Measurements from ENCODE around the gene PPM1D. TPM values are rescaled to one million over a fixed set of nuclear protein-coding genes. Genes with fewer than 3 reads are reported as not detected.
"Not testable (repeated sequence)": the region's sequence is repeated elsewhere in the genome, so short reads cannot be mapped to it uniquely, and the experiment has no call there.

Gene PPM1D
- total RNA-seq, 1 experiment from 2014 or later: 15.1 TPM

- H3K27ac ChIP-seq: peak overlapping the region; percentile 1; the same call in 1 of the 2 replicates
- peak overlapping the region; percentile 37 for H3K4me3 ChIP-seq
- H3K9me3 ChIP-seq (replicated peaks): no peaks in the 10 kb centered on the region
- no peaks in the 10 kb centered on the region for H3K27me3 ChIP-seq (replicated peaks)
- peaks cover 12% of the 10 kb centered on the region for H3K4me1 ChIP-seq (replicated peaks)
- H3K36me3 ChIP-seq: no peaks in the 10 kb centered on the region
- DNase-seq (ENCODE audit: low read depth in 1 of 2, low spot score in 2 of 2): peak in 1 of 2 experiments; percentile 65
Measured at GRCh38 chr17:60577147-60577915, 22.7 kb upstream of the PPM1D start.

- Histone ChIP-seq H3K4me1 (replicated peaks) (peaks cover 4% of the 10 kb centered on the region; the same call in 1 of the 2 replicates), H3K4me3 (no peak overlapping the region), H3K36me3 (no peaks in the 10 kb centered on the region), H3K9me3 (replicated peaks) (no peaks in the 10 kb centered on the region), H3K27me3 (replicated peaks) (no peaks in the 10 kb centered on the region), H3K27ac (no peak overlapping the region)
- no peak for DNase-seq (ENCODE audit: low read depth in 1 of 2, low spot score in 2 of 2)
Measured at GRCh38 chr17:60579090-60579489, 20.9 kb upstream of the PPM1D start.

- Histone ChIP-seq H3K4me3 (no peak overlapping the region), H3K27me3 (replicated peaks) (no peaks in the 10 kb centered on the region), H3K9me3 (replicated peaks) (no peaks in the 10 kb centered on the region), H3K36me3 (no peaks in the 10 kb centered on the region), H3K4me1 (replicated peaks) (peaks cover 4% of the 10 kb centered on the region; the same call in 1 of the 2 replicates), H3K27ac (no peak overlapping the region)
- DNase-seq (ENCODE audit: low read depth in 1 of 2, low spot score in 2 of 2): no peak
Measured at GRCh38 chr17:60579551-60579950, 20.4 kb upstream of the PPM1D start.

GRCh38 chr17:60583008-60583407, 17.0 kb upstream of the PPM1D start:
- Histone ChIP-seq H3K27ac (no peak overlapping the region), H3K4me3 (no peak overlapping the region), H3K36me3 (no peaks in the 10 kb centered on the region), H3K9me3 (replicated peaks) (no peaks in the 10 kb centered on the region), H3K27me3 (replicated peaks) (no peaks in the 10 kb centered on the region), H3K4me1 (replicated peaks) (no peaks in the 10 kb centered on the region)
- no peak for DNase-seq (ENCODE audit: low read depth in 1 of 2, low spot score in 2 of 2)

GRCh38 chr17:60585887-60586286, 14.1 kb upstream of the PPM1D start:
- H3K4me1 ChIP-seq (replicated peaks): no peaks in the 10 kb centered on the region
- DNase-seq (ENCODE audit: low read depth in 1 of 2, low spot score in 2 of 2): no peak
- no peaks in the 10 kb centered on the region for H3K36me3 ChIP-seq
- no peak overlapping the region for H3K27ac ChIP-seq
- no peaks in the 10 kb centered on the region for H3K27me3 ChIP-seq (replicated peaks)
- H3K9me3 ChIP-seq (replicated peaks): no peaks in the 10 kb centered on the region
- no peak overlapping the region for H3K4me3 ChIP-seq

- H3K4me1 ChIP-seq (replicated peaks): peaks cover 2% of the 10 kb centered on the region; the same call in 1 of the 2 replicates
- H3K9me3 ChIP-seq (replicated peaks): no peaks in the 10 kb centered on the region
- H3K36me3 ChIP-seq: no peaks in the 10 kb centered on the region
- no peak overlapping the region for H3K27ac ChIP-seq
- H3K4me3 ChIP-seq: no peak overlapping the region
- DNase-seq (ENCODE audit: low read depth in 1 of 2, low spot score in 2 of 2): no peak
- no peaks in the 10 kb centered on the region for H3K27me3 ChIP-seq (replicated peaks)
Measured at GRCh38 chr17:60586288-60586974, 13.6 kb upstream of the PPM1D start.

- Histone ChIP-seq H3K36me3 (no peaks in the 10 kb centered on the region), H3K27ac (no peak overlapping the region), H3K9me3 (replicated peaks) (no peaks in the 10 kb centered on the region), H3K4me1 (replicated peaks) (peaks cover 4% of the 10 kb centered on the region; the same call in 1 of the 2 replicates), H3K27me3 (replicated peaks) (no peaks in the 10 kb centered on the region), H3K4me3 (no peak overlapping the region)
- DNase-seq (ENCODE audit: low read depth in 1 of 2, low spot score in 2 of 2): no peak
Measured at GRCh38 chr17:60590070-60590469, 9.9 kb upstream of the PPM1D start.

GRCh38 chr17:60592750-60593149, 7.2 kb upstream of the PPM1D start:
- H3K36me3 ChIP-seq: no peaks in the 10 kb centered on the region
- H3K9me3 ChIP-seq (replicated peaks): no peaks in the 10 kb centered on the region
- H3K27ac ChIP-seq: no peak overlapping the region
- H3K27me3 ChIP-seq (replicated peaks): no peaks in the 10 kb centered on the region
- DNase-seq (ENCODE audit: low read depth in 1 of 2, low spot score in 2 of 2): no peak
- H3K4me1 ChIP-seq (replicated peaks): peaks cover 4% of the 10 kb centered on the region; the same call in 1 of the 2 replicates
- H3K4me3 ChIP-seq: no peak overlapping the region

GRCh38 chr17:60593441-60594036, 6.5 kb upstream of the PPM1D start:
- H3K4me1 ChIP-seq (replicated peaks); DNase-seq (ENCODE audit: low read depth in 1 of 2, low spot score in 2 of 2); H3K9me3 ChIP-seq (replicated peaks); H3K36me3 ChIP-seq; H3K4me3 ChIP-seq; H3K27ac ChIP-seq; H3K27me3 ChIP-seq (replicated peaks): not testable (repeated sequence)

GRCh38 chr17:60594170-60594569, 5.8 kb upstream of the PPM1D start:
- H3K27me3 ChIP-seq (replicated peaks); H3K27ac ChIP-seq; H3K36me3 ChIP-seq; H3K9me3 ChIP-seq (replicated peaks); DNase-seq (ENCODE audit: low read depth in 1 of 2, low spot score in 2 of 2); H3K4me3 ChIP-seq: not testable (repeated sequence)
- peaks cover 12% of the 10 kb centered on the region for H3K4me1 ChIP-seq (replicated peaks)

GRCh38 chr17:60594734-60595133, 5.3 kb upstream of the PPM1D start:
- Histone ChIP-seq H3K36me3 (no peaks in the 10 kb centered on the region), H3K27me3 (replicated peaks) (no peaks in the 10 kb centered on the region), H3K27ac (no peak overlapping the region), H3K9me3 (replicated peaks) (no peaks in the 10 kb centered on the region), H3K4me1 (replicated peaks) (peaks cover 14% of the 10 kb centered on the region), H3K4me3 (no peak overlapping the region)
- no peak for DNase-seq (ENCODE audit: low read depth in 1 of 2, low spot score in 2 of 2)

GRCh38 chr17:60597297-60597696, 2.7 kb upstream of the PPM1D start:
- Histone ChIP-seq H3K4me1 (replicated peaks) (peaks cover 10% of the 10 kb centered on the region), H3K4me3 (no peak overlapping the region), H3K27me3 (replicated peaks) (no peaks in the 10 kb centered on the region), H3K27ac (no peak overlapping the region), H3K9me3 (replicated peaks) (no peaks in the 10 kb centered on the region), H3K36me3 (peaks cover 7% of the 10 kb centered on the region)
- DNase-seq (ENCODE audit: low read depth in 1 of 2, low spot score in 2 of 2): no peak

GRCh38 chr17:60598001-60598736, 1.8 kb upstream of the PPM1D start:
- DNase-seq (ENCODE audit: low read depth in 1 of 2, low spot score in 2 of 2): no peak
- H3K36me3 ChIP-seq: peaks cover 7% of the 10 kb centered on the region
- no peaks in the 10 kb centered on the region for H3K27me3 ChIP-seq (replicated peaks)
- no peaks in the 10 kb centered on the region for H3K9me3 ChIP-seq (replicated peaks)
- peaks cover 13% of the 10 kb centered on the region for H3K4me1 ChIP-seq (replicated peaks)
- no peak overlapping the region for H3K4me3 ChIP-seq
- no peak overlapping the region for H3K27ac ChIP-seq
